GM21367 (cell line): ENCODE results near the gene UCN.
"Not testable (repeated sequence)": the region's sequence is repeated elsewhere in the genome, so short reads cannot be mapped to it uniquely, and the experiment has no call there.

Source experiments
- ATAC-seq: cut with Tn5 transposase; IDR thresholded peaks from one replicate; pipeline ENCODE4 v1.9.1; 2021; ENCODE audit not compliant: unreplicated experiment

UCN gene, protein sequence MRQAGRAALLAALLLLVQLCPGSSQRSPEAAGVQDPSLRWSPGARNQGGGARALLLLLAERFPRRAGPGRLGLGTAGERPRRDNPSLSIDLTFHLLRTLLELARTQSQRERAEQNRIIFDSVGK

GRCh38 chr2:27308359-27308881 is at the start of gene UCN:
Gene UCN (minus strand): TSS chr2:27308445. CDS start chr2:27307895, 550 bp downstream.
- ATAC-seq: no peak

DNA sequence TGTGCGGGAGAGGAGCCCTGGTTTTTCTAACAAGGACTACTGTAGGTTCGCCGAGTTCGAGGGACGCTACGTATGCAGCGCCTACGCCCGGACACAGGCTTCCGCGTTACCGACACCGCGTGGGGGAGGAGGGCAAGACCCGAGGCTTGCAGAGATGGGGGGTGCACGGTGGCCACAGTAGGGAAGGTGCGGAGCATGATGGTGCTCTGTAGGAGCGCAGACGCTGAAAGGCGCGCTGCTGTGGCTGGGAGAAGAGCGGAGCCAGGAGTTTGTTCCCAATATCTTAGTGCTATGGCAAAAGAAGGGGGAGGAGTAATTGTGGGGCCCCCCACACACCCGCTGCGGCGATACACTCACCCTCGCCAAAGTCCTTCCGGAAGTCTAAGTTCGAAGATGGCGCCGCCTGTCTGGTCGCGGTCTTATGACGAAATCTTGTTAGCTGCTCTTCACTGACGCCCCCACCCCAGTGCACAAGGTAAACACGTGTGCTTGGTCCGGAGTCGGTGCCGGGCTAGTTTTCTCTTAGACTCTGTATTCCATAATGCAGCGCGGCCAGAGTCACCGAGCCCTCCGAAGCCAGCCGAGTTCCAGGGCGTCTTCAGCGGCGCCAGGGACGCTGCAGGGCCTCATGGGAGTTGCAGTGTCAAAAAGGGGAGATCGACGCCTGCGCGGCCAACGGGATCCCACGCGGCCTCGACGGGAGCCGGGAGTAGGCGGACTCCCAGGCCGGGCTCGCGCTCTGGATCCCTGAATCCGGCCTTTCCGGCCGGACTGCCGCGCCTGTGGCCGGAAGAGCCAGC is 48.3 kb upstream of the UCN start, which contains the start of gene GTF3C2:
TSS of gene GTF3C2 (minus strand) at position 383 of the 800 bp plus-strand sequence. CDS start 13,210 bp downstream, outside the sequence.
- peak; percentile 69 for ATAC-seq

GRCh38 chr2:27356056-27356381 is 47.8 kb upstream of the UCN start:
- peak; percentile 29 for ATAC-seq

DNA sequence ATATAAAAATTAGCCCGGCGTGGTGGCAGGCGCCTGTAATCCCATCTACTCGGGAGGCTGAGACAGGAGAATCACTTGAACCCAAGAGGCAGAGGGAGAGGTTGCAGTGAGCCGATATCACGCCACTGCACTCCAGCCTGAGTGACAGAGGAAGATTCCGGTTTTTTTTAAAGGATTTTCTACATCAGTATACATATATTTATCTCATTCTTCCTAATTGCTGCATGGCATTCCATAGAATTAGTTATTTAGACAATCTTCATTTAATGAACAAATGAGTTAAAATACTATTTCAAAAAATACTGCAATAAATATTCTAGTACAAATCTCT is 46.3 kb upstream of the UCN start:
- no peak for ATAC-seq

DNA sequence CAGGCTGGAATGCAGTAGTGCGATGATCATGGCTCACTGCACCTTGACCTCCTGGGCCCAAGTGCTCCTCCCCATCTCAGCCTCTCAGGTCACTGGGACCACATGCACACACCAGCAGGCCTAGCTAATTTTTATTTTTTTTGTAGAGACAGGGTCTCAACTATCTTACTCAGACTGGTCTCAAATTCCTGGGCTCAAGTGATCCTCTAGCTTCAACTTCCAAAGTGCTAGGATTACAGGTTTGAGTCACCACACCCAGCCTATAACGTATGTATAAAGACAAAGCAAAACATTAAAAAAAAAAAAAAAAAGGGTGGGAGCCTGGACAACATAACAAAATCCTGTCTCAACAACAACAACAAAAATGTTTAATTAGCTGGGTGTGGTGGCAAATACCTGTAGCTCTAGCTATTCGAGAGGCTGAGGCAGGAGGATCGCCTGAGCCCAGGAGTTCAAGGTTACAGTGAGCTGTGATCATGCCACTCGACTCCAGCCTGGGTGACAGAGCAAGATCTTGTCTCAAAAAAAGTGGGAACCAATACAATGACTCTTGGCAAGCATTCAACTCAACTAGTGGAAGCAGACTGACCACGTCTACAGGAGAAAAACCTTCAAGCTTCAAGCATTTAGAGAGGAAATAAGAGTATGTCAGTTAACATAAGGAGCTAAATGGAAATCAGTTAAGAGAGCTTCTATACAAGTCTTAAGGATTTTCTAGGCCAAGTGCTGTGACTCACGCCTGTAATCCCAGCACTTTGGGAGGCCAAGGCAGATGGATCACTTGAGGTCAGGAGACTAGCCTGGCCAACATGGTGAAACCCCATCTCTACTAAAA is 45.7 kb upstream of the UCN start:
- no peak for ATAC-seq

DNA sequence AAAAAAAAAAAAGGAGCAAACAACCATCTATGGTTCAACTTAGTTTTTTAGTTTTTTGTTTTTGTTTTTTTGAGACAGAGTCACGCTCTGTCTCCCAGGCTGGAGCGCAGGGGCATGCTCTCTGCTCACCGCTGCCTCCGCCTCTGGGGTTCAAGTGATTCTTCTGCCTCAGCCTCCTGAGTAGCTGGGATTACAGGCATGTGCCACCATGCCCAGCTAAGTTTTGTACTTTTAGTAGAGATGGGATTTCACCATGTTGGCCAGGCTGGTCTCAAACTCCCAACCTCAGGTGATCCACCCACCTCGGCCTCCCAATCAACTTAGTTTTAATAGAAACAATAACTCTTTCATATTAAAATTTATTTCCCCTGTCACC is 45.1 kb upstream of the UCN start:
- ATAC-seq: not testable (repeated sequence)

- no peak for ATAC-seq
Measured at GRCh38 chr2:27351802-27352598, 43.8 kb upstream of the UCN start.

DNA sequence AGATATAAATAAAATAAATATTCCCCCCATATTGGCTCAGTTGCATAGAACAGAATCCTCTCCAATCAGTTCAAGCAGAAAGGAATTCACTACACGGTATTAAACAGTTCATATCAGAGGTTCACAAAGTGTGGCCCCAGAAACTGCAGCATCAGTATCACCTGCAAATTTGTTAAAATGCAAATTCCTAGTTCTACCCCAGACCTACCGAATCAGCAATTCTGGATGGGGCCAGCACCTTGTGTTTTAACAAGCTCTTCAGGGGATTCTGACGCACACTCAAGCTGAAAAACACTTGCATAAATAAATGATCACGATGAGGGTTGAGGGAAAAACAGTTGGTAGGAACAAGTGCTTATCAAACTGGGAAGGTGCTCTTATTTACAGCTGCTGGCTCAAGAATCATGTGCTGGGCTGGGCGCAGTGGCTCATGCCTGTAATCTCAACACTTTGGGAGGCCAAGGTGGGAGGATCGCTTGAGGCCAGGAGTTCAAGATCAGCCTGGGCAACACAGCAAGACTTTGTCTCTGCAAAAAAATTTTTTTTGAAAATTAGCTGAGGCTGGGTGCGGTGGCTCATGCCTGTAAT is 42.0 kb upstream of the UCN start:
- no peak for ATAC-seq

GRCh38 chr2:27347641-27348040 is 39.4 kb upstream of the UCN start:
- no peak for ATAC-seq

GRCh38 chr2:27336173-27336572 is 27.9 kb upstream of the UCN start:
- ATAC-seq: no peak

- ATAC-seq: no peak
Measured at GRCh38 chr2:27335311-27335710, 27.1 kb upstream of the UCN start.

DNA sequence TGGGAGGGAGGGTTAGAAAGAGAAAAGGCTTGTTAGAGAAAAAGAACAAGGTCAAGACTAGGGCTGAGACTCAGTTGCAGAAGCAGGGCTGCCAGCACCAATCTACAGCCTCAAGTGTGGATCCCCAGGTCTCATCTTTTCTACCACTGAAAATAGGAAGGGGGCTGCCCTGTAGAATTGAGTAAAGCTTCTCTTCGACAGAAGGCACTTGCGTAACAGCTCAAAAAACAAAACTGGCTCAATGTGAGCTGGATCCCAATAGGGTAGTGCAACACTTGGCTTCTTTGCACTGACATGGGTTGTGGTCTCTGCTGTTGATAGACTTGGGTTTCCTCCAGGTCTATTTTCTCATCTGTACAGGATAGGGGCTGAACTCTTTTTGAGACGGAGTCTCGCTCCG is 16.5 kb upstream of the UCN start:
- ATAC-seq: no peak

DNA sequence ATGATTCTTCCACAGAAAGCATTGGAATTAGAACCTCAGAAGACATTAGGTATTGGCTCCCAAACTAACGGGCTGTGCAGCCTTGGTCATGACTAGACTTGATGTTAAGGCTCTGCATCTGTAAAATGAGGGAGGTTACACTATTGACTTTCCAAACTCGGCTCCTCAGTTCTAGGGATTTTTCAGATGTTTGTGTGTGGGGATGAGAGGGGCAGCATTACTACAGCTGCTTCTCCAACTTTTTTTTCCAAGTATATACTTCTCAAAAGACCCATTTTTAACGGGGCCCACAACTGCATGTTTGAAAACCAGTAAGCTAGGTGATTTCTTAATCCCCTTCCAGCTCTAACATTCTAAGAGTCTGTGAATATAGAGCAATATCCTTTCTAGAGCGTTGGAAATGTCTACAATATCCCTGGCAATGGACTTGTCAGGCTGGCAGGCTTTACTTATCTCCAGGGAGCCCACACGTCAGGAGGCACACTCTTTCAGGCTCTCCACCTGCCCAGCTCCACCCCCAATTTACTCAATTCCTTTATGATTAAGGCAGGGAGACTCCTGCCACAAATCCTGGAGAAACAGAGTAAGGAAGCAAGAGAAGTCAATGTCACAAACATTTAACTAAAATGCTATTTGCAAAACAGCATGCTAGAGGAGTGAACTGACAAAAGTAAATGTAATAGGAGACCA is 15.5 kb upstream of the UCN start:
- ATAC-seq: no peak

GRCh38 chr2:27322766-27323595 is 14.7 kb upstream of the UCN start, which contains the start of gene MPV17:
Gene MPV17 (minus strand): TSS chr2:27323097. CDS start chr2:27322517, 580 bp downstream.
- peak; percentile 79 for ATAC-seq

- no peak for ATAC-seq
Measured at GRCh38 chr2:27322301-27322765, 14.1 kb upstream of the UCN start.

DNA sequence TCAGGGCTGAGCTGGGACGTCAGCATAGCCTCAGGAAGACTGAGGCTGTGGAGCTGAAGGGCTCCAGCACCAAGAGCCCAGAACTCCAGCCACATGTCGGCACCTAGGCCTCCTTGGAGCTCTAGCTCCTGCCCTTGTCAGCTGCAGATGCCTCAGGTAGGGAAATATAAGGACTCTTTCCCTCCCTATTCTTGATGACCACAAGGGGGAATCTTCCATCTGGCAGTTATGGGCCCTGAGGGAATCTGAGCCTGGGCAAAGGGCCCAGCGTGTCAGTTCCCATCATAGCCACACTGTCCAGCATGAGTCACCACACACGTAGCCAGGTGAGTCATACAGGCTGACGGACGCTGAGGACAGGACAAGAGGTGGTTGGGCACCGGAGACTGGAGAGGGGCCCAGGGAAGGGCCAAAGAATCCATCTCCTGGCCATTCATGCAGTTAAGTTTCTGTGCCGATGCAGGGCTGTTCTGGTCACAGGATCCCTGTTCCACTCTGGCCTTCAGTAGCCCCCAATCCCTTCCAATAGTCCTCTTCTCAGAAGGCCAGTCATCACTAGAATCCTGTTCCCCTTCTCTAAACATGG is 12.8 kb upstream of the UCN start:
- no peak for ATAC-seq

GRCh38 chr2:27319839-27320238 is 11.6 kb upstream of the UCN start:
- ATAC-seq: not testable (repeated sequence)

GRCh38 chr2:27316655-27317412 is 8.6 kb upstream of the UCN start:
- ATAC-seq: no peak
